ENCODE results near the gene NODAL. TPM values are rescaled to one million over a fixed set of nuclear protein-coding genes. Genes with fewer than 3 reads are reported as not detected.

NODAL gene
- total RNA-seq, 4 donors from 2014 or later, result not detected

DNA sequence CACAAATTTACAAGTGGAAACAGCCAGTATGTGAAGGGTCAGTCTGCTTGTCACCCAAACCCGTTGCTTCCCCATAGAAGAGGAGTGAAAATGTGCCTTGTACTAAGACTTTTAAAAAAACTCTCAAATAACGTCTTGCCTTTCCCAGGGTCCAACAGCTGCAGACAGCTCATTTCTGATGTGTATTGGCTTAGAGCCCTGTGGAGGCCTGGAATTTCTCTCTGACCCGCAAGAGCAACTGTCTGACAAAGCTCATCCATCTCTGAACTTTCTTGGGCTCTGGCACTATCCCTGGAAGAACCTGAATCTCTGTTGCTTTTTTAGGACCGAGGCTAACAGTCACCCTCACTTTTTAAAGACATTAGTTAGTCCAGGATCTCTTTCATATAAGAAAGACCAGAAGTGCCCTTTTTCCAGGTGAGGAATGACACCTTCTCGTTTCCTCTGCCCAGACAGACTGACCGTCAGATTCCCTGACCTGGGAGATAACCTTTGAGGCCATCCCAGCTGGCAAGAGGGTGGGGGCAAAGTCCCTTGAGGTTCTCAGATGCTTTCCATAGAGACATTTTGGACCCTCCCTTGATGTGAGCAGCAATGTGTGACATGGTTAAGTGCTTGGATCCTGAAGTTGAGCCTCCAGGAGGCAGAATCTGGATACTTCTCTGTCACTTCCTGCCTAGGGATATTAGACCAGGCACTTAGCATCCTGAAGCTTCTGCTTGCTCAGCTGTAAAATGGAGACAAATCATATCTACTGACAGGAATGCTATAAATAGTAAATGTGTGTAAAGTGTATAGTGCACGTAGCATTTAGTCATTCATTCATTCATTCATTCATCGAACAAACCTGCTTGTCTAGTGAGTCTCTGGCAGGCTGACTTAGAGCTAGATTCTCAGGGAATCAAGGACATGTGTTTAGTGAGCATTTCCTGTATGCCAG, 4.5 kb upstream of the NODAL start:
- H3K4me1 ChIP-seq, result peaks cover 0 to 9% of the 10 kb centered on the region in 2 donors
- H3K36me3 ChIP-seq, result no peaks in the 10 kb centered on the region
- H3K27me3 ChIP-seq, result no peaks in the 10 kb centered on the region
- intact Hi-C loops (cut with DNase I; ENCODE audit: low total_unique reads), result no loop called here
- peak overlapping the region; percentile 3 to 20 for H3K27ac ChIP-seq
- no peak overlapping the region for H3K4me3 ChIP-seq
- no peak for TF ChIP-seq POLR2A (IDR thresholded peaks at IDR 0.05)
- TF ChIP-seq CTCF (IDR thresholded peaks at IDR 0.05), result no peak
- peak in 1 of 2 donors; percentile 55 for DNase-seq
- H3K9me3 ChIP-seq, result no peaks in the 10 kb centered on the region

GRCh38 chr10:70444744-70445143, 3.3 kb upstream of the NODAL start:
- H3K36me3 ChIP-seq, result no peaks in the 10 kb centered on the region
- no peaks in the 10 kb centered on the region for H3K9me3 ChIP-seq
- no peak overlapping the region for H3K27ac ChIP-seq
- no peak for TF ChIP-seq POLR2A (IDR thresholded peaks at IDR 0.05)
- no peak for TF ChIP-seq CTCF (IDR thresholded peaks at IDR 0.05)
- H3K4me1 ChIP-seq, result peaks cover 0 to 17% of the 10 kb centered on the region in 2 donors
- DNase-seq, result no peak
- no peak overlapping the region for H3K4me3 ChIP-seq
- peaks cover 0 to 8% of the 10 kb centered on the region in 2 donors for H3K27me3 ChIP-seq
- intact Hi-C loops (cut with DNase I; ENCODE audit: low total_unique reads), result no loop called here

DNA sequence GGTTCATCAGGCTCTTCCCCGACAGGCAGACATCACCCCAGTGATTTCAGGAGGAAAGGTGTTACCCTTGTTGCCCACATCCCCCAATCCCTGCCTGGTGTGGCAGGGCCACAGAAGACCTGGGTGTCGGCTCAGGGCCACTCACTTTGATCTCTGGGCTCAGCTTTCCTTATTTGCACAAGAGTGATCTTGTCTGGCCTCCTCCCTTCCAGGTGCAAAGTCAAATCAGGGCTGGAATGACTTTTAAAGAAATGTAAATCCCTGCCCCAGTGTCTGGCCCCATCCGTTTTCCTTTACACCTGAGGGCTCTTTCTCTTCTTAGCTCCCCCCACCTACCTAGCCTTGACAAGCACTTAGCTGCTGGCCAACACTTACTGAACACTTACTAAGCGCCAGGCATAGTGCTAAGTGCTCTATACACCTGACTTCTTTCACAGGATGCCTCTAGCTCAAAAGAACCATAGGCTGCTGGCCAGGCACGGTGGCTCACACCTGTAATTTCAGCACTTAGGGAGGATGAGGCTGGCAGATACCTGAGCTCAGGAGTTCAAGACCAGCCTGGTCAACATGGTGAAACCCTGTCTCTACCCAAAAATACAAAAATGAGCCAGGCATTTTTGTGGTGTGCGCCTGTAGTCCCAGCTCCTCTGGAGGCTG, 979 bp upstream of the NODAL start:
- intact Hi-C loops (cut with DNase I; ENCODE audit: low total_unique reads), result no loop called here
- Histone ChIP-seq H3K27me3 (peaks cover 0 to 8% of the 10 kb centered on the region in 2 donors), H3K4me1 (peaks cover 0 to 17% of the 10 kb centered on the region in 2 donors), H3K36me3 (no peaks in the 10 kb centered on the region), H3K27ac (no peak overlapping the region), H3K4me3 (no peak overlapping the region), H3K9me3 (no peaks in the 10 kb centered on the region)
- TF ChIP-seq CTCF (IDR thresholded peaks at IDR 0.05) (no peak), POLR2A (IDR thresholded peaks at IDR 0.05) (no peak)
- no peak for DNase-seq

DNA sequence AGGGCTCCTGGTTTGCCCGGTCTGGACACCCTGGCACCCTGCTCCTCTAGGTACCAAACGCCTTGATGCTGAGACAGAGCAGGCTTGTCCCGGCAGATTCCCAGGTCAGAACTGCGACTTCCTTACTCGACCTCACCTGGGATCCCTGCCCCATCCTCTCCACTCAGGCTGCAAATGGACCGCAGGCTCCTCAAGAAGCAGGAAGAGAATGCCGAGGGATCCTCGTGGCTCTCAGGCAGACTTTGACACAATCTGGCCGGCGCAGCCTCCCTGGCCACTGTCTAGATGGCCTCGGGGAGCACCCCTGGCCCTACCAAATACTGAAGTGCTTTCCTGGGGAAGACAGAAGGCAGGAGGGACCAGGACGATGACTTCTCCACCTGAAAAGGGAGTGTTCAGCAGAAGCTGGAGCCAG, 421 bp upstream of the NODAL start:
- no peaks in the 10 kb centered on the region for H3K36me3 ChIP-seq
- H3K4me1 ChIP-seq, result peaks cover 0 to 17% of the 10 kb centered on the region in 2 donors
- intact Hi-C loops (cut with DNase I; ENCODE audit: low total_unique reads), result no loop called here
- no peaks in the 10 kb centered on the region for H3K9me3 ChIP-seq
- H3K27me3 ChIP-seq, result peaks cover 0 to 8% of the 10 kb centered on the region in 2 donors
- H3K27ac ChIP-seq, result no peak overlapping the region
- TF ChIP-seq POLR2A (IDR thresholded peaks at IDR 0.05) (no peak), CTCF (IDR thresholded peaks at IDR 0.05) (no peak)
- H3K4me3 ChIP-seq, result no peak overlapping the region
- DNase-seq, result no peak
